Measurements from ENCODE around the gene DENND1C.
"Not testable (repeated sequence)": the region's sequence is repeated elsewhere in the genome, so short reads cannot be mapped to it uniquely, and the experiment has no call there.

Gene DENND1C

GRCh38 chr19:6508028-6508771 lies 26.6 kb upstream of the DENND1C start:
- not testable (repeated sequence) for DNase-seq

DNA sequence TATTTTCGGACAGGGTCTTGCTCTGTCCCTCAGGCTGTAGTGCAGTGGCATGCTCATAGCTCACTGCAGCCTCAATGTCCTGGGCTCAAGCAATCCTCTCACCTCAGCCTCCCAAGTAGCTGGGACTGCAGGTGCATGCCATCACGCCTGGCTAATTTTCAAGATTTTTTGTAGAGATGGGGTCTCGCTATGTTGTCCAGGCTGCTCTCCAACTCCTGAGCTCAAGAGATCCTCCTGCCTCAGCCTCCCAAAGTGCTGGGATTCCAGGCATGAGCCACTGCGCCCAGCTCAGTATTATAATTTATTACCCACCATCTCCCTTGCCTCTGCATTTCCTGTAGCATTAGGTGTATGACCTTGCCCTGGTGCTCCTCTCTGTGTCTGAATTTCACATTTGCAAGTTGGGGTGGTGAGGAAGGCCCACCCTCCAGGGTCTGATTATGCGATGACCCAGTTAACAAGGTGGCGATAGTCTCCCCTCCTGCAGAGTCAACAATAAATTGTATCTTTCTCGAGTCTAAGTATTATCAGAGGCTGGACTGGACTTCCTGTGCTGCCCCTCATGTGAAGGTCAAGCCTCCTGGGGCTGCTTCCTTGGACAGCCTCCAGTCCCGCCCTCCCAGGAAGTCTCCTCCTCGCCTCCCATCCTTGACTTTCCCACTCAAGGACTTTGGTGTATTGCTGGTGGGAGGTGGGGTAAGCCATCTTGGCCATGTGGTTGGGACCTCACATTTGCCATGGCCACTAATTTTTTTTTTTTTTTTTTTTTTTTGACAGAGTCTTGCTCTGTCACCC lies 22.0 kb upstream of the DENND1C start:
- DNase-seq = no peak

DNA sequence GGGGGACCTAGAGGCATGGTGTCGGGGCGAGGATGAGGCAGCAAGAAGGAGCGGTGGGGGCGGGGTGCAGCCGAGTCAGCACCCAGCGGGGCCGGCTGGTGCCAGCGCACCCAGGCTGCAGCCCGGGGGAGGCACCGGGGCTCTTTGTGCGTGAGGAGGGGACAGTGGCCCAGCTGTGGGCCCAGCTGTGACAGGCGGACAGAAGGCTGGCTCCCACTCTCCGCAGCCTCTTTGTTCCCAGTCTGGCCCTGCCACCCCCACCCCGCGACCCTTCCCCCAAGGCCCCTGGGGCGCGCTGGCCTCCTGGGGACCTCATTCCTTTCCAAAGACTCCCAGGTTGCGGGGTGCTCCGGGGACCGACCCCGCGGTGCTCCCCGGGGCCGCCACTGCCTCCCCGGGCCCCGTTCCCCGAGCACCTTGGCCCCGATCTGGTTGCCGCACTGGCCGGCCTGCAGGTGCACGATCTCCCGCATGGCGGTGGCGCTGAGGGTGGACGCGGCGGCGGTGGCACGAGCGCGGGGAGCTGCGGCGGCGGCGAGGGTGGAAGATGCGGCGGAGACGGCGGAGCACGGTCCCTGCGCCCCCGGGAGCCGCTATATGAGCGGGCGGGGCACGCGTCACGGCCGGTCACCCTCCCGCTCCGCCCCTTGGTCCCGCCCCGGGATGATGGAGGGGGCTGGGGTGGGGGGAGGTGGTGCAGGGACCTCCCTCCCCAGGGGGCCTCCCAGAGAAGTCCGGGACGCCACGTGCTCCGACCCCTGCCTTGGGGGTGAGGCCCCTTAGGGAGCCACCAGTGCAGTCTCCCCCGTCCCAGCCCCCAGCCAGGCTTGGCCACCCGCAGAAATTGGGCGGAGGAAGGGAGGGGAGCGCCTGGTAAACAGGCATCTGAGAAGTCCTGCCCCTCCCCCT lies 20.4 kb upstream of the DENND1C start, which contains the start of gene TUBB4A:
TSS of gene TUBB4A (minus strand) at position 570 of the 909 bp plus-strand sequence. CDS start at position 473, 97 bp downstream.
- DNase-seq = no peak

DNA sequence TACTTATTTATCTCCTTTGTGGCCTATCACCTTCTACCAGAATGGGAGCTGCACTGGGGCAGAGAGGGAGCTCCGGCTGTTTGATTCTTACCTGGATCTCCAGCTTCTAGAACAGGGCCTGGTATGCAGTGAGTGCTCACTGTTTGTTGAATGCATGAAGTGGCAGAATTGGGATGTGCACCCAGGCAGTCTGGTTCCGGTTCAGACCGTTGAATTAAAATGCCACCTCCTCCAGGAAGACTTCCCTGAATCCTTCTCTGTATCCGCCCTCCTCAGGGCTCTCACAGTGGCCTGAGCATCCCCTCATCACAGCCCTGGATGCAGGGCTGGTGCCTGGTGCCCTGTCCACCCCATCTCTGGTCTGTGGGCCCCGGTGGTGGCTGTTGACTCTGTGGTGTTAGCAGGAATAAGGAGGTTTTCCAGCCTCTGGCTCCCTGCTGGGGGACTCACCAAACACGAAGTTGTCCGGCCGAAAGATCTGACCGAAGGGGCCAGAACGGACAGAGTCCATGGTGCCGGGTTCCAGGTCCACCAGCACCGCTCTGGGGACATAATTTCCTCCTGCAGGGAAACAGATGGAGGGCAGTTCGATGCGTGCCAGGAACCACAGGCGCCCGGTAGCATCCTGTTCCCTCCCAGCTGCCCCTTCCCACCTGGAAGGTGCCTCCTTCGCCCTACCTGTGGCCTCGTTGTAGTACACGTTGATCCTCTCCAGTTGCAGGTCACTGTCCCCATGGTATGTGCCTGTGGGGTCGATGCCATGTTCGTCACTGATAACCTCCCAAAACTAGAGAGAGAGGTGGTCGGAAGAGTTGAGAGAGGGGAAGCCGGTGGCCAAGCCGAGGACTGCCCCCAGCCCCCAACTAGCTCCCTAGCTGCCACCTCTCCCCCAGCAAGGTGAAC lies 19.5 kb upstream of the DENND1C start:
- DNase-seq = no peak

GRCh38 chr19:6499052-6499790 lies 17.6 kb upstream of the DENND1C start:
- no peak for DNase-seq

GRCh38 chr19:6498294-6499036 lies 16.9 kb upstream of the DENND1C start:
- no peak for DNase-seq

DNA sequence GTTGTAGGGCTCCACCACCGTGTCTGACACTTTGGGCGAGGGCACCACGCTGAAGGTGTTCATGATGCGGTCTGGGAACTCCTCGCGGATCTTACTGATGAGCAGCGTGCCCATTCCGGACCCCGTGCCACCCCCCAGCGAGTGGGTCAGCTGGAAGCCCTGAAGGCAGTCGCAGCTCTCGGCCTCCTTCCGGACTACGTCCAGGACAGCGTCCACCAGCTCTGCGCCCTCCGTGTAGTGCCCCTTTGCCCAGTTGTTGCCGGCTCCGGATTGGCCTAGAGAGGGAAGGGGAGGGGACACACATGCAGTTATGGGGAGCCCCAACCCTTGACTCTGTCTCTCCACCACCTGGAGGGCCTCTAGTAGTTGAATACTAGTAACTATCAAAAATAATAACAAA lies 14.4 kb upstream of the DENND1C start:
- no peak for DNase-seq

- no peak for DNase-seq
These were observed 12.9 kb upstream of the DENND1C start for GRCh38 chr19:6494438-6495036.

DNA sequence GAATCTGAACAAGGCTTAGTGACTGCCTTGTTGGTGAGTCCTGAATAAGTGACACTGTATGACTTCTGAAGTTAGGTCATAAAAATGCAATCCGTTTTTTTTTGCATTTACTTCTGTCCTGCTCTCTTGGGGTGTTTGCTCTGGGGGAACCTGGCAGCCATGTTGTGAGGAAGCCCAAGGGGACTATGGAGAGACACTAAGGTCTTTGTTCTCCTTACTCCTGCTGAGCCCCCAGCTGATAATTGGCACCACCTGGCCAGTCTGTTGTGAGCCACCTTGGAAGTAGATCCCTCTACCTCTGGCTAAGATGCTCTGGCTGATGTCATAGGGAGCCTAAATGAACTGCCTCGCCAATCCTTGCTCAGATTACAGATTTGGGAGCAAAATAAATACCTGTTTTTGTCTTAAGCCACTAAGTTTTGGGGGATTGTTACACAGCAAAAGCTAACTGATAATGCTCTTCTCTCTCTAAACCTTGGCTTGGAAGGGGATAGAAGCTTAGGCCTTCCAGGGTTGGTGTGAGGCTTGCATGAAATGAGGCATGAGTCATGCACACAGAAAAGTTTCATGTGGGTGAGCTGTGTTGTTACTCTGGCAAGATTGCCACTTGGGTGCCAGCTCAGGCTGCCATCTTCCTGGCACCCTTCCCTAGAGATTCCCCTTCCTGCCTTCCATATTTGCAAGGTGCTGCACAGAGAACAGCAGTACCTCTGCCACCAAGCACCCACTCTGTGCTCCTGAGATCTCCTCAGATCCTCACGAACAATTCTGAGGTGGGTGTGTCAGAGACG lies 10.4 kb upstream of the DENND1C start:
- DNase-seq = no peak

DNA sequence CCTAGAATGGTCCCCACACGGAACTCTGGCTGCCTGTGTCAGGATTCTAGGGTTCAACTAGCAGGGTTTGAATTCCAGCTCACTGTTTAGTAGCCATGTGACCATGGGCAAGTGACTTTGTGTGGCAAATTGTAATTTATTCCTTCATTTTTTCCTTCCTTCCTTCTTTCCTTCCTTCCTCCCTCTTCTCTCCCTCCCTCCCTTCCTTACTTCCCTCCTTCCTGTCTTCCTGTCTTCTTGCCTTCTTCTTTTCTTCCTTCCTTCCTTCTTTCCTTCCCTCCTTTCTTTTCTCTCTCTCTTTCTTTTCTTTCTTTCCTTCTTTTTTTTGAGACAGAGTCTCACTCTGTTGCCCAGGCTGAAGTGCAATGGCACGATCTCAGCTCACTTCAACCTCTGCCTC lies 8.5 kb upstream of the DENND1C start:
- no peak for DNase-seq

- DNase-seq = no peak
These were observed 7.9 kb upstream of the DENND1C start for GRCh38 chr19:6489278-6490061.

DNA sequence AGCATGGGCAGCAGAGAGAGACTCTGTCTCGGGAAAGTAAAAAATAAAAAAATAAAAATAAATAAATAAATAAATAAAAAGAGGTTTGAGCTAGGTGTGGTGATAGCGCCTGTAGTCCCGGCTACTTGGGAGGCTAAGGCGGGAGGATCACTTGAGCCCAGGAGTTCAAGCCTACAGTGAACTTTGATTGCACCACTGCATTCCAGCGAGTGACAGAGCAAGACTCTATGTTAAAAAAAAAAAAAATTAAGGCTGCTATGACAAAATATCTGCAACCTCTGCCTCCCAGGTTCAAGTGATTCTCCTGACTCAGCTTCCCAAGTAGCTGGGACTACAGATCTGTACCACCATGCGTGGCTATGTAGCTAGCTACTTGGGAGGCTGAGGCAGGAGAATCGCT lies 3.2 kb upstream of the DENND1C start:
- DNase-seq = no peak

DNA sequence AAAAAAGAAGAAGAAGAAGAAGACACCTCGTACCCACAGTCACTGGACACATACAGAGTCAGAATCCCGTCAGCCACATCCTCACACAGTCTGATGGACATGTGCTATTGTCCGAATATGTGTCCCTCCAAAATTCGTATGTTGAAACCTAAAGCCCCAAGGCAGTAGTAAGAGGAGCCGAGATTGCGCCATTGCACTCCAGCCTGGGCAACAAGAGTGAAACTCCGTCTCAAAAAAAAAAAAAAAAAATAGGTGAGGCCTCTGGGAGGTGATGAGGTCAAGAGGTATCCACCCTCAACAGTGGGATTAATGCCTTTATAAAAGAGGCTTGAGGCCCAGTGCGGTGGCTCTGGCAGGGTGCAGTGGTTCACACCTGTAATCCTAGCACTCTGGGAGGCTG lies 2.6 kb upstream of the DENND1C start:
- DNase-seq = no peak

GRCh38 chr19:6483235-6483634 lies 1.6 kb upstream of the DENND1C start:
- DNase-seq = no peak

DNA sequence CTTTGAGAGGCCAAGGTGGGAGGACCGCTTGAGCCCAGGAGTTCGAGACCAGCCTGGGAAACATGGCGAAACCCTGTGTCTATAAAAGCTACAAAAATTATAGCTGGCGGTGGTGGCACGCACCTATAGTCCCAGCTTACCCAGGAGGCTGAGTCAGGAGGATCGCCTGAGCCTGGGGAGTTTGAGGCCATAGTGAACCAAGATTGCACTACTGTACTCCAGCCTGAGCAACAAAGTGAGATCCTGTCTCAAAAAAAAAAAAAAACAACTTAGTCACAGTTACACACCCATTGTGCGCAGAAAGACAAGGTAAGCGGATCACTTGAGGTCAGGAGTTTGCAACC lies 728 bp upstream of the DENND1C start:
- no peak for DNase-seq

DNA sequence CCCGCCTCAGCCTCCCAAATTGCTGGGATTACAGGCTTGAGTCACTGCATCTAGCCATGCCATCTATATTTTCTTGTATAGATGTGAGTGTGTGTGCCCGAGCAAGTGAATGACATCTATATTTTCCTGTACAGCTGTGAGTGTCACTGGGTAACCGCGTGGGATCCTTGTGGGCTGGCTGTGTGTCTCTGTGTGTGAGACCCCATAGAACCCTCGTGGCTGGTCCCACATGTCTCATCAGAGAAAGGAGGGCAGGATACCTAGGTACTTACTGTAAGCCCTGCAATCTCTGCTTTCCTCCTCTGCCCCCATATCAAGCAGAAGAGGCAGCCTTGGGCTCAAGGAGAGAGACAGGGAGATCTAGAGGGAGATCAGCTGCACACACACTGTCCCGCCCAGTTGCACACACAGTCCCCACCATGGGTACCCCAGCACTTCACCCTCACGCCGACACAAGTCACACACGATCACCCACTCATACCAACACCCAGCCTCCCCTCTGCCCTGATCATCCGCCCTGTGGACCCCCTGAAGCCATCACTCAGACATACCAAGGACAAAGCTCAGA lies 655 bp downstream of the DENND1C start:
- DNase-seq = no peak

GRCh38 chr19:6479836-6480398 lies 1.7 kb downstream of the DENND1C start:
- DNase-seq = no peak

- DNase-seq = no peak
These were observed 2.8 kb downstream of the DENND1C start for GRCh38 chr19:6478815-6479214.

Measured in T-helper 9 cell (primary cell).